ENCODE data around the gene TRAPPC3.

DNA sequence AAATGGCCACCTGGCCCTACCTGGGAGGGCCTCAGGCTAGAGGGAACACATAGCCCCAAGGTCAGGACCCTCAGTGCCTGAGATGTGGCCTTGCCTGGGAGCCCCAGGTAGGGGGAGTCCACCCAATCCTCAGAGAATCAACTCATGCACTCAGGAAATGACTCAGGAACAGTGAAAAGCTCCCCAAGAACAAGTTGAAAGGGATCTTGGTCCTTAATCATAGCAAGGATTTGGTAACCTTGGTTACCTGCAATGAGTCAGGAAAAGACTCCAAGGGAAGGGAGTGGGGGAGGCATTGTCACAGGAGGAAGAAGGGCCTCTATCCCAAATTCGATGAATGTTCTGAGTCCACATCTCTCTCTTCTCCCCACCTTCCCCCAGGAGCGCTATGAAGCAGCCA lies 23.7 kb upstream of the TRAPPC3 start:
- TF ChIP-seq, protein P1, sequence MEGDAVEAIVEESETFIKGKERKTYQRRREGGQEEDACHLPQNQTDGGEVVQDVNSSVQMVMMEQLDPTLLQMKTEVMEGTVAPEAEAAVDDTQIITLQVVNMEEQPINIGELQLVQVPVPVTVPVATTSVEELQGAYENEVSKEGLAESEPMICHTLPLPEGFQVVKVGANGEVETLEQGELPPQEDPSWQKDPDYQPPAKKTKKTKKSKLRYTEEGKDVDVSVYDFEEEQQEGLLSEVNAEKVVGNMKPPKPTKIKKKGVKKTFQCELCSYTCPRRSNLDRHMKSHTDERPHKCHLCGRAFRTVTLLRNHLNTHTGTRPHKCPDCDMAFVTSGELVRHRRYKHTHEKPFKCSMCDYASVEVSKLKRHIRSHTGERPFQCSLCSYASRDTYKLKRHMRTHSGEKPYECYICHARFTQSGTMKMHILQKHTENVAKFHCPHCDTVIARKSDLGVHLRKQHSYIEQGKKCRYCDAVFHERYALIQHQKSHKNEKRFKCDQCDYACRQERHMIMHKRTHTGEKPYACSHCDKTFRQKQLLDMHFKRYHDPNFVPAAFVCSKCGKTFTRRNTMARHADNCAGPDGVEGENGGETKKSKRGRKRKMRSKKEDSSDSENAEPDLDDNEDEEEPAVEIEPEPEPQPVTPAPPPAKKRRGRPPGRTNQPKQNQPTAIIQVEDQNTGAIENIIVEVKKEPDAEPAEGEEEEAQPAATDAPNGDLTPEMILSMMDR (IDR thresholded peaks at IDR 0.05; ENCODE audit: insufficient read depth, low read length), result no peak
- no peak for TF ChIP-seq REST (IDR thresholded peaks at IDR 0.05; ENCODE audit: insufficient replicate concordance, low read depth)
- no peak for TF ChIP-seq POLR2AphosphoS5 (IDR thresholded peaks at IDR 0.05; ENCODE audit: low read depth)

Measured in HL-60 (cell line).